ENCODE measurements around the gene TNNI3K. TPM values are rescaled to one million over a fixed set of nuclear protein-coding genes. Genes with fewer than 3 reads are reported as not detected.

Gene TNNI3K
- total and polyA plus RNA-seq, 9 of the 15 experiments (the other 6 are each of a cell fraction or from before 2014, with no cell fraction given) = 0.21 to 0.53 (median 0.32) TPM; not detected in 5

DNA sequence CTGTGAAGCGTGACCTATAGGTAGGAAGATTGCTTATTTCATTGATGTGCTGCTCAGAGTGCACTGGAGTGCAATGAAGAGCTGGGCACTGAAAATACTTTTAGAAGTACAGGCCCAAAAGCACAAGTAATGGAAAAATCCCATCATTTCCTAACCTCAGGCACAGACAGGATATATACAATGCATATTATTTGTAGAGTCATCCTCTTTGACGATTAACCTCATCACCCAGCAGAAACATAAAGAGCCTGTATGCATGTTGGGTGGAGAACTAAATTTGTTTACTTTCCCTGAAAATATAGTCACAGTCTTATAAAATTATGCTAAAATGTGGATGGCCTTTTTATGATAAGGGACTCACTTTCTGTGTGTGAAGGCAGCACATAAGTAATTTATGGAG, 98.1 kb downstream of the TNNI3K start (continued):
- no peak for TF ChIP-seq TFAP4 (CRISPR knock-in tag; IDR thresholded peaks at IDR 0.05; ENCODE audit: borderline replicate concordance)
- no peak for TF ChIP-seq BACH1 (tag; IDR thresholded peaks at IDR 0.05)

DNA sequence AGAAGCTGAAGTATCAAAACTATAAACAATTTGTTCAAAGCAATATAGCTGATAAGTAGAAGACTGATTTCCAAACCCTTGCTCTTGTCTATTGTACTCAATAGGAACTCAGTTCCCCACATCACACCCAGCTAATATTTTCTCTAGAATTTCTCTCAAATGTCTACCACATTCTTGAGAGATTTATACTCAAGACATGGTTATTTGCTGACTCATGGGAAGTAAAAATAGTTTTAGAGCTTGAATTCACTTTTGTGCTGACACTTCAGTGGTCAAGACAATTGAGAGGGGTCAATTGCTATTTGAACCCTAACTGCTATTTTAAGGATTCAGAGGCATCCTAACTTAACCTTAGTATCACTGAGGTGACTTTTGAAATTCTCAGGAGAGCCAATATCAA, 99.0 kb downstream of the TNNI3K start:
- no TSS peak for BruUV-seq (replicated peaks)
- Histone ChIP-seq H3K9me3 (replicated peaks; ENCODE audit: control insufficient read depth, insufficient read depth, low read depth, low read length) (0 out of 2 replicates have a peak, but pooled peaks cover 2% of the 10 kb centered on the region), H3K4me1 (replicated peaks in 1 of 2; ENCODE audit: control insufficient read depth in 2 of 2, insufficient read depth in 2 of 2, low read length in 2 of 2) (no peaks in the 10 kb centered on the region), H3K27ac (ENCODE audit: extremely low read depth, low read depth, low read length) (no peak overlapping the region), H3K4me2 (ENCODE audit: insufficient read depth, low read length) (no peak overlapping the region), H3K79me2 (ENCODE audit: control insufficient read depth, insufficient read depth, low read length) (no peaks in the 10 kb centered on the region), H3K9ac (ENCODE audit: insufficient read depth in 1 of 2, low read depth in 2 of 2, low read length in 2 of 2) (no peak overlapping the region), H3K4me3 (no peak overlapping the region), H3K9me1 (ENCODE audit: control insufficient read depth, insufficient read depth, low read length) (no peaks in the 10 kb centered on the region), H3K36me3 (ENCODE audit: control insufficient read depth, insufficient read depth, low read length) (no peaks in the 10 kb centered on the region), H2AFZ (ENCODE audit: low read depth, low read length) (no peak overlapping the region), H4K20me1 (replicated peaks; ENCODE audit: control insufficient read depth, insufficient read depth, low read length) (no peaks in the 10 kb centered on the region), H3K27me3 (ENCODE audit: control insufficient read depth in 2 of 2, insufficient read depth in 2 of 2, low read length in 2 of 2) (no peaks in the 10 kb centered on the region)
- DNase-seq (ENCODE audit: extremely low read depth in 1 of 4, low spot score in 3 of 4) = no peak
- ChIA-PET CTCF (ENCODE audit: low intra/inter-chr PET ratio) (no interaction called here), POLR2A (no interaction called here)
- no peak for FAIRE-seq
- in situ Hi-C loops (cut with MboI) (no loop called here), intact Hi-C loops (cut with micrococcal nuclease) (no loop called here)
- ATAC-seq = no peak
- TF ChIP-seq ZNF316 (IDR thresholded peaks at IDR 0.05) (peak; percentile 39; the same call in 1 of the 2 replicates), MAFG (tag; conservative IDR thresholded peaks at IDR 0.05) (0 out of 2 replicates have a peak, but pooled peaks have one; percentile 25), HNRNPUL1 (IDR thresholded peaks at IDR 0.05; ENCODE audit: low read length) (no peak), TSHZ1 (CRISPR knock-in tag; IDR thresholded peaks at IDR 0.05) (no peak), MAFK (IDR thresholded peaks at IDR 0.05; ENCODE audit: low read length) (peak; percentile 27; the same call in 1 of the 2 replicates)

All from K562 (cell line).